Stimulated activated CD4-positive, alpha-beta T cell treated with anti-CD3 and anti-CD28 coated beads, Interleukin-15, amount 100 ng/mL, for 24 hours (primary cell): ENCODE results near the gene ACADM.
"Not testable (repeated sequence)": the region's sequence is repeated elsewhere in the genome, so short reads cannot be mapped to it uniquely, and the experiment has no call there.

Source experiments
- DNase-seq: peaks from one replicate; pipeline ENCODE4 v3.0.0-alpha.2; 2020

The ACADM gene

DNA sequence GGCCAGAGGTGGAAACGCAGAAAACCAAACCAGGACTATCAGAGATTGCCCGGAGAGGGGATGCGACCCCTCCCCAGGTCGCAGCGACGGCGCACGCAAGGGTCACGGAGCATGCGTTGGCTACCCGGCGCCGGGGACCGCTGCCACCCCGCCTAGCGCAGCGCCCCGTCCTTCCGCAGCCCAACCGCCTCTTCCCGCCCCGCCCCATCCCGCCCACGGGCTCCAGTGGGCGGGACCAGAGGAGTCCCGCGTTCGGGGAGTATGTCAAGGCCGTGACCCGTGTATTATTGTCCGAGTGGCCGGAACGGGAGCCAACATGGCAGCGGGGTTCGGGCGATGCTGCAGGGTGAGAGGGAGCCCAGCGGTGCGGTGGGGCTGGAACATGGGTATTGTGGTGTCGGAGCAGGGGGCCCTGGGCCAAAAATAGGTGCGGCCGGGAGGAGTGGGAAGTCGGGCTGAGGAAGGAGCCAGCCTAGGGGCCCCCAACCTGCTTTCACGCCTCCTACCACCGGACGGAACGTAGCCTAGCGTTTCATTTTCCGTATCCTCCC lies at the start of gene ACADM:
ACADM (plus strand) TSS at position 238 of the 551 bp plus-strand sequence; CDS start at position 317, 79 bp downstream.
- peak; percentile 91 for DNase-seq

- no peak for DNase-seq
Observed at GRCh38 chr1:75677443-75677842, 47.1 kb upstream of the ACADM start.

- not testable (repeated sequence) for DNase-seq
Observed at GRCh38 chr1:75677964-75678363, 46.5 kb upstream of the ACADM start.

GRCh38 chr1:75690547-75690946 lies 34.0 kb upstream of the ACADM start:
- DNase-seq, result no peak

- DNase-seq, result no peak
Observed at GRCh38 chr1:75693551-75693950, 31.0 kb upstream of the ACADM start.

GRCh38 chr1:75696000-75696399 lies 28.5 kb upstream of the ACADM start:
- DNase-seq, result no peak

GRCh38 chr1:75707191-75707590 lies 17.3 kb upstream of the ACADM start:
- no peak for DNase-seq

- no peak for DNase-seq
Observed at GRCh38 chr1:75708910-75709309, 15.6 kb upstream of the ACADM start.

DNA sequence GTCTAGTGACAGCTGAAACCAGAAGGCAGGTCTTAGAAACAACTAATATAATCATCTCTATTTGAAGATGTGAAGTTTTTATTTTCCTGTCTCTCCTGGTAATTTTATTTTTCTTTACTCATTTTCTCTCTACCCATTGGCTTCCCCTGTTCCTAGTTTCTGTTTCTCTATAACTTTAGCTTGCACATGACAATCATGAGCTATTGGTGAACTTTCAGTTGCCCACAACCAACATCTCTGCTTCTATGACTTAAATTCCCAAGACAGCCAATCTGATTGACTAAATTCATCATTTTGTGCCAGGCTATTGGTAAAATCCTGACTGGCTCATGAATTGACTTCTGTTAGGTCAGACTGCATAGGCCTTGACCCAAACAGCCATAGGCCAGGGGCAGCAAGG lies 13.7 kb upstream of the ACADM start:
- DNase-seq, result no peak

DNA sequence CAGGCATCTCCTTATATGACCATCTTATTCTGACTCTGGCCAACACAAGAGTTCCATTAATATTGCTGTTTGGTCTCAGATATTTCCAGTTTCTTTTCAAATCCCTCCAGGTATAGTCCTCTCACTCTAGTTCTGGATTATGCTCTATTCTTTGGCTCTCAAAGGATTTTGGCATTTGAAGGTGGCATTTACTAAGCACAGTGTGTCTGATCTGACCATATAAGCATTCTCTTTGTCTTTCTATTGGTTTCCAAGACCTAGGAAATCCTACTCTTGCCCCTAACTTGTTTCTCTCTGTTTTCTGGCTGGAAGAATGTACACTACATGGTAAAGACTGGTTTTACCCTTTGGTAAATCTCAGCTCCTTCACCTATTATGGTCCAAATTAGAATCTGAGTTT lies 12.7 kb upstream of the ACADM start:
- no peak for DNase-seq

GRCh38 chr1:75712306-75712705 lies 12.2 kb upstream of the ACADM start:
- no peak for DNase-seq

DNA sequence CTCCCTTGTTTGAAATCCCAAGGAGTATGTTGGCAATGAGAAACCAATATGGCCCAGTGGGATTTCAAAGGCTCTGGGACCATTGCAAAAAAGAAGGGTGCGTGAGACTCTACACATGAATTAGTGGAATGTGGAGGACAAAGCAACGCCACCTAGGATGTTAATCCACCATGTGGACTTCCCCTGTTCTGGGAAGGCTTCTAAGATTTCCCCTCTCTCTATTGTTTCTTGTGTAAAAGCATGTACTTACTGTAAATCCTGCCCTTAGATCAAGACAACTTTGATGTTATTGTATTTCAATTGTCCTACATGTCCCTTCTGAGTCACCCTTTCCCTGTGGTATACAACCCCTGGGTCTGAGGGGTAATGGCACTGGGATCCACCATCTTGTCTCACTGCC lies 4.7 kb upstream of the ACADM start:
- DNase-seq, result no peak

DNA sequence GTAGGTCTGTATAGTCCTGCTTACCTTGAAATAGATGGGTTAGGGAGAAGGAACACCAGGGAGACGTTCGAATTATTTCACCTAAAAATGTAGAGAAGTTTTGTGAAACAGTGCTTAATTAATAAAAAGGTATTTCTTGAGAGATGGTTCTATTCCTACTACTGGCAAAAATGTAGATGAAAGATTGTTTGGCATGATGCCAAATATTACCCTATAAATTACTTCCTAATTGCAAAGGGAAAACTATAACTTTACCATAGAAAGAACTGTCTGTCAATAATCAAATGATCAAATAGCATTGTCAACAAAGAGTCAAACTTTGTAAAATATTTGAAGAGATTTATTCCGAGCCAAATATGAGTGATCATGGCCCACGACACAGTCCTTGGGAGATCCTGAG lies 4.2 kb upstream of the ACADM start:
- DNase-seq, result no peak

DNA sequence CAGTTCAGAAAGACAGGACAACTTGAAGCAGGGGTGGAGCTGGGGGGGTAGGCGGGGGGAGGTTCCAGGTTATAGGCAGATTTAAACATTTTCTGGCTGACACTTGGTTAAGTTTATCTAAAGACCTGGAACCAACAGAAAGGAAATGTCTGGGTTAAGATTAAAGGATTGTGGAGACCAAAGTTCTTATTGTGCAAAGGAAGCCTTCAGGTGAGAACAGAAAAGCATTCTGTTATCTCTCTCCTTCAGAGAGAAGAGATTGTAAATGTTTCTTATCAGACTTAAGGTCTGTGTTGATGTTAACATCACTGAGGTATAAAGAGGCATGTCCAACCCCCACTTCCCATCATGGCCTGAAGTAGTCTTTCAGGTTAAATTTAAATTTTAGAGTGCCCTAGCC lies 3.7 kb upstream of the ACADM start:
- DNase-seq, result no peak

- DNase-seq, result not testable (repeated sequence)
Observed at GRCh38 chr1:75722246-75722645, 2.3 kb upstream of the ACADM start.

DNA sequence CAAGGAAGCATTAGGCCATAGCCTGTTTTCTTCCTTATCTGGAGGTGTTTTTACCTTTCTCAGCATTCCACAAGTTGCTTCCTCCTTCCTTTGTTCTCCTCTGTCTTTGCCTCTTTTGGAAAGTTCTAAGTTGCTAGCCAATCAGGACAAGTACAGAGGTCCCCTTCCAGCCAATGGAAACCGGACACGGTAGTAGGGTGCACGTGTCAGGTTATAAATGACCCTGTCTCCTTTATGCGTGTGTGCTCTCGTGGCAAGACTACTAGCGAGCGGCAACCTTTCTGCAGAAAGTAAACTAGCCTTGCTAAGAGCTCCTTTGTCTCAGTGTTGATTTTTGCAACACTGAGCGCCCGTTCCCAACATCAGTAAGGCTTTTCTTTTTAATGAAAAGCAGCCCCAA lies 1.5 kb upstream of the ACADM start:
- no peak for DNase-seq

- peak; percentile 85 for DNase-seq
Observed at GRCh38 chr1:75723989-75724471, 479 bp upstream of the ACADM start.

- DNase-seq, result no peak
Observed at GRCh38 chr1:75725266-75725665, 757 bp downstream of the ACADM start.

DNA sequence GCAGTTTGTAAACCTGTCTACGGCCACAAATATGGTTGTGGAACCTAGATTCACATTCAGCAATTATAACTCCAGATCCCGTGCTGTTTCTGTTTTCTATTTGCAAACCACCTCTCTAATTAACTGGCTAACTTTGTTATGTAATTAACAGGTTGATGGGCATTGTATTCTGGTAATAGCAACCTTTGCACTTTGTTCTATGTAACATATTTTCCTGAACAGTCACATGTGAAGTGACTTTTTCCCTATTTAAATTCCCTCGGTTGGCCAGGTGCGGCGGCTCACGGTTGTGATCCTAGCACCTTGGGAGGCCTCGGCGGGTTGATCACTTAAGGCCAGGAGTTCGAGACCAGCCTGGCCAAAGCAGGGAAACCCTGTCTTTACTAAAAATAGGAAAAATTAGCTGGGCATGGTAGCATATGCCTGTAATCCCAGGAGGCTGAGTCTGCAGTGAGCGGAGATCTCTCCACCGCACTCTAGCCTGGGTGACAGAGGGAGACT lies 1.4 kb downstream of the ACADM start:
- DNase-seq, result no peak

DNA sequence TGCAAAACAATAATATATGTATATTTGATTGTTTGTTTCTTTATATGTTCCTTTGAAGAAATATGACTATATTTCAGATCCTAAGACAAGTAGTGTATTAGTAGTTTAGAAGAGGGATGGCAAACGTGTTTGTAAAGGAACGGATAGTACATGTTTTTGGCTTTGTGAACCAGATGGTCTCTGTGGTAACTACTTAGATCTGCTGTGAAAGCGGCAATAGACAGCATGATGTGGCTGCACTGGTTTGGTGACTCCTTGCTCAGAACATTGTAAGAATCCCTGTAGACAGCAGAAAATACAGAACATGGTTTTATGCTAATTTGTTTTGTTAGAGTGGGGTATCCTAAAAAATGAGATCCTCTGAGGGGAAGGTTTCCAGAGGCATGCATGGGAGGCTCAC lies 3.1 kb downstream of the ACADM start:
- no peak for DNase-seq

DNA sequence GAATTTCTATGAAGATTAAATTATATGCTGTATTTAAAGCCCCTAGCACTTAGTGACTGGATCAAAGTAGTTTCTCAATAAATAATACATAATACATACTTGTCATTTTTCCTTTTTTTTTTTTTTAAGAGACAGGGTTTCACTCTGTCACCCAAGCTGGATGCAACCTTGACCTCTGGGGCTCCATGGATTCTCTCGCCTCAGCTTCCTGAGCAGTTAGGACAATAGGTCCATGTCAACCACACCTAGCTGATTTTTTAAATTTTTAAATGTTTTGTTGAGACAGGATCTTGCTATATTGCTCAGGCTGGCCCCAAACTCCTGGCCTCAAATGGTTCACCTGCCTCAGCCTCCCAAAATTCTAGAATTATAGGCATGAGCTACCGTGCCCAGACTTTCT lies 5.9 kb downstream of the ACADM start:
- DNase-seq, result no peak

DNA sequence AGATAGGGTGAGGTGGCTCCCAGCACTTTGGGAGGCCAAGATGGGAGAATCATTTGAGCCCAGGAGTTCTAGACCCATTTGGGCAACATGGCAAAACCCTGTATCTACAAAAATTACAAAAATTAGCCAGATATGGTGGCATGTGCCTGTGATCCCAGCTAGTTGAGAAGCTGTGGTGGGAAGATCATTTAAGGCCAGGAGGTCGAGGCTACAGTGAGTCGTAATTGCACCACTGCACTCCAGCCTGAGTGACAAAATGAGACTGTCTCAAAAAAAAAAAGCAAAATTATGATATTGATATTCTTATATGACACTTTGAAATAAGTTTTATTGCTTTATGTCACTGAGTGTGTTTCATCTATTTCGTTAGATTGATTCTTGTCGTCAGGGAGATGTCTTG lies 7.4 kb downstream of the ACADM start:
- DNase-seq, result no peak

- no peak for DNase-seq
Observed at GRCh38 chr1:75732703-75733102, 8.2 kb downstream of the ACADM start.

GRCh38 chr1:75733661-75734060 lies 9.2 kb downstream of the ACADM start:
- DNase-seq, result no peak

- no peak for DNase-seq
Observed at GRCh38 chr1:75736016-75736415, 11.5 kb downstream of the ACADM start.
